IgD-negative memory B cell (primary cell): ENCODE data around the gene SLC8A1. TPM values are rescaled to one million over a fixed set of nuclear protein-coding genes. Genes with fewer than 3 reads are reported as not detected.

Source experiments
- H3K27ac Mint-ChIP-seq, 3 donors: one replicate each; pipeline ENCODE4 v1.8.0; 2020 to 2022; ENCODE audit warnings: mild to moderate bottlenecking in 3 of 3, mixed read lengths in 3 of 3, moderate library complexity in 1 of 3
- H3K27me3 Mint-ChIP-seq: one replicate; pipeline ENCODE4 v1.8.0; 2021; ENCODE audit warnings: mixed read lengths
- H3K36me3 Mint-ChIP-seq: one replicate; pipeline ENCODE4 v1.8.0; 2020; ENCODE audit warnings: mild to moderate bottlenecking, mixed read lengths
- H3K4me1 Mint-ChIP-seq, 3 donors: one replicate each; pipeline ENCODE4 v1.8.0; 2020 to 2022; ENCODE audit warnings: mixed read lengths in 3 of 3, mild to moderate bottlenecking in 1 of 3
- H3K4me3 Mint-ChIP-seq, 4 donors: one replicate each; pipeline ENCODE4 v1.8.0; 2020 to 2022; ENCODE audit warnings: mild to moderate bottlenecking in 4 of 4, mixed read lengths in 4 of 4, moderate library complexity in 3 of 4
- H3K9me3 Mint-ChIP-seq, 3 donors: one replicate each; pipeline ENCODE4 v1.8.0; 2020 to 2021; ENCODE audit warnings: mixed read lengths in 3 of 3, mild to moderate bottlenecking in 1 of 3
- polyA plus RNA-seq: library from polyadenylated mRNA; unstranded; fragments of 300-500 nt; fragmentation: Illumina TruSeq; gene quantifications from one replicate; pipeline ENCODE4 v1.2.3, GENCODE V29; 2021

Gene SLC8A1
- polyA plus RNA-seq, 1 donor from 2014 or later, result not detected

- peaks cover 1 to 5% (median 2%) of the 10 kb centered on the region in 3 donors for H3K4me1 Mint-ChIP-seq
- H3K27me3 Mint-ChIP-seq, result peaks cover 4% of the 10 kb centered on the region
- no peaks in the 10 kb centered on the region for H3K9me3 Mint-ChIP-seq
- H3K27ac Mint-ChIP-seq, result no peak overlapping the region
- no peaks in the 10 kb centered on the region for H3K36me3 Mint-ChIP-seq
- H3K4me3 Mint-ChIP-seq, result no peak overlapping the region
Observed at GRCh38 chr2:40369267-40370006, 82.5 kb downstream of the SLC8A1 start.

GRCh38 chr2:40367652-40368051, 84.2 kb downstream of the SLC8A1 start:
- H3K27ac Mint-ChIP-seq, result no peak overlapping the region

DNA sequence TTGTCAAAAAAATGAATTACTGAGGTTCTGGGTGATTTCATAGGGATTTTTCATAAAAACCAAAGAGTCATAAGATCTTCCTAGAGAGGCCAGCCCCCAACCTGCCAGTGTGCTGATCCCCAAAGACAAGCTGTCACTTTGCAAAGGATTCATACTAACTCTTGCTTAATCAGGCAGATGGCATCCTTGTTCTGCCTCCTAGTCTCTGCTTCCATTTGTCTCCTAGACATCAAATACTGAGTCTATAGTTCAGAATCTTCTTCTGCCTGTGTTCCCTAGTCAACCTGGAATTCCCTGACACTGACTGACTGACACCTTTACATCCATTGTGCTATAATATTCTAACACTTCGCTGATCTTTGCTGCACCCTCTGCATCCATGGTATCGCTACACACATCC, 84.9 kb downstream of the SLC8A1 start:
- Mint-ChIP-seq H3K4me1 (peaks cover 6 to 12% (median 7%) of the 10 kb centered on the region in 3 donors), H3K27me3 (peaks cover 4% of the 10 kb centered on the region), H3K27ac (no peak overlapping the region), H3K4me3 (no peak overlapping the region), H3K36me3 (no peaks in the 10 kb centered on the region), H3K9me3 (no peaks in the 10 kb centered on the region)

More at GRCh38 chr2:40367652-40368051, 84.2 kb downstream of the SLC8A1 start:
- Mint-ChIP-seq H3K27me3 (peaks cover 4% of the 10 kb centered on the region), H3K9me3 (no peaks in the 10 kb centered on the region), H3K4me3 (no peak overlapping the region), H3K36me3 (no peaks in the 10 kb centered on the region), H3K4me1 (peaks cover 6 to 12% (median 7%) of the 10 kb centered on the region in 3 donors)

DNA sequence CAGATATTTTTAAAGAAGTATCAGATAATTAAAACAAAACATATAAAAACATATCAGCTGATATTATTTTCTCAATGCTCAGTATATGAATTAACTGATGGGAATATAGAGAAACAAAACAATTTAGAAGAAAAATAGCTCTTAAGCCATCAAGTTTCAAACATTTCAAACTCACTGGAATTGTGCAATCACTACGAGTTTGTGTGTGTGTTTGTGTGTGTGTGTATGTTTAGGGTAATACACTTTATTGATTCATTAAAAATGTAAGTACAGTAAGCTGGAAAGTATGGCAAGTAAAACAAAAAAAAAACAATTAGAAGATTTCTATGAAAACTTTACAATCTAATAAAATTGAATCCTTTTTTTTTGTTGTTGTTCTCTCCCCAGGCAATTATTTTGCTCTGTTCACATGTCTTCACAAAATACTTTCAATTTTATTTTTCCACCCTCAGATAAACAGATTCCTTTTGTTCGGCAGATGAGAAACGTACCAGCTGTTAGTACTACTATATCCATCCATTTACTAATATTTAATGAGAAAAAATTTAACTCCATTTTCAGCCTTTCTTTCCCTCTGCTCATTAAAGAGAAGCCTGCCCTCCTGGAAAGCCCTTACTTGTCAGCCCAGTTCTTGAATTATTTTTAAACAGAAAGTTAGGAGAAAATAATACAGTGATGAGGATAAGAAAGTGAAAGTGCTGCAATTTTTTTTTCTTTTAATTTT, 87.6 kb downstream of the SLC8A1 start:
- peak overlapping the region in 2 of 4 donors; percentile 43 to 56 for H3K4me3 Mint-ChIP-seq
- H3K4me1 Mint-ChIP-seq, result peaks cover 7 to 12% (median 7%) of the 10 kb centered on the region in 3 donors
- H3K27ac Mint-ChIP-seq, result no peak overlapping the region
- no peaks in the 10 kb centered on the region for H3K36me3 Mint-ChIP-seq
- H3K27me3 Mint-ChIP-seq, result peaks cover 3% of the 10 kb centered on the region
- peaks cover 0 to 1% (median 0%) of the 10 kb centered on the region in 3 donors for H3K9me3 Mint-ChIP-seq

- H3K27ac Mint-ChIP-seq, result no peak overlapping the region
- peaks cover 4% of the 10 kb centered on the region for H3K27me3 Mint-ChIP-seq
- no peaks in the 10 kb centered on the region for H3K36me3 Mint-ChIP-seq
- peak overlapping the region in 1 of 4 donors; percentile 87 for H3K4me3 Mint-ChIP-seq
- peaks cover 0 to 2% (median 0%) of the 10 kb centered on the region in 3 donors for H3K9me3 Mint-ChIP-seq
- H3K4me1 Mint-ChIP-seq, result peaks cover 10 to 12% (median 10%) of the 10 kb centered on the region in 3 donors
Observed at GRCh38 chr2:40363631-40364030, 88.3 kb downstream of the SLC8A1 start.

GRCh38 chr2:40363231-40363630, 88.7 kb downstream of the SLC8A1 start:
- Mint-ChIP-seq H3K4me3 (no peak overlapping the region), H3K9me3 (peaks cover 0 to 2% (median 0%) of the 10 kb centered on the region in 3 donors), H3K4me1 (peaks cover 10 to 12% (median 11%) of the 10 kb centered on the region in 3 donors), H3K36me3 (no peaks in the 10 kb centered on the region), H3K27me3 (peaks cover 4% of the 10 kb centered on the region), H3K27ac (no peak overlapping the region)

GRCh38 chr2:40361478-40361877, 90.4 kb downstream of the SLC8A1 start:
- peaks cover 0 to 2% (median 0%) of the 10 kb centered on the region in 3 donors for H3K9me3 Mint-ChIP-seq

GRCh38 chr2:40360652-40361051, 91.2 kb downstream of the SLC8A1 start:
- no peaks in the 10 kb centered on the region for H3K36me3 Mint-ChIP-seq

More at GRCh38 chr2:40361478-40361877, 90.4 kb downstream of the SLC8A1 start:
- H3K4me1 Mint-ChIP-seq, result peaks cover 10 to 12% (median 11%) of the 10 kb centered on the region in 3 donors
- H3K27me3 Mint-ChIP-seq, result peaks cover 2% of the 10 kb centered on the region
- H3K27ac Mint-ChIP-seq, result no peak overlapping the region
- no peak overlapping the region for H3K4me3 Mint-ChIP-seq
- no peaks in the 10 kb centered on the region for H3K36me3 Mint-ChIP-seq

DNA sequence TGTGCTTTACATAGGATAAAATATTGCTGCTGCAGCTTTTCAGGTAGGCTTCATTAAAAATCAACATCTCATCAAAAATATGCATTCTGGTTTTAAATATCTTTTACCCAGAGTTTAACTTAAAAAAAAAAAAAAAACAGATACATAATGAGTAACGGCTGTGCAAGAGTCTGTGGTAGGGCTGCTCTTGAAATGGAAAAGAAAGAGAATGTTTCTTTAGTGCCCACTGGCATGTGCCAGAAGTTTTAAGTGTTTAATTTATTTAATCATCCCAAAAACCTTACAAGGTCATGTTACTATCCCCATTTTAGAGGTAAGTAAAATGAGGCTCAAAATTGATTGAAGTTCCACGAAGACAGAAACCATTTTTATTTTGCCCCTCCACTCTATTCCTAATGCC, 92.1 kb downstream of the SLC8A1 start:
- H3K36me3 Mint-ChIP-seq, result no peaks in the 10 kb centered on the region
- H3K4me1 Mint-ChIP-seq, result peaks cover 10 to 11% (median 10%) of the 10 kb centered on the region in 3 donors
- H3K4me3 Mint-ChIP-seq, result no peak overlapping the region
- H3K27me3 Mint-ChIP-seq, result peaks cover 2% of the 10 kb centered on the region
- H3K27ac Mint-ChIP-seq, result no peak overlapping the region
- H3K9me3 Mint-ChIP-seq, result peaks cover 0 to 2% (median 0%) of the 10 kb centered on the region in 3 donors

More at GRCh38 chr2:40360652-40361051, 91.2 kb downstream of the SLC8A1 start:
- Mint-ChIP-seq H3K9me3 (peaks cover 0 to 2% (median 0%) of the 10 kb centered on the region in 3 donors), H3K4me1 (peaks cover 10 to 12% (median 11%) of the 10 kb centered on the region in 3 donors), H3K27ac (peak overlapping the region in 1 of 3 donors; percentile 45), H3K4me3 (no peak overlapping the region), H3K27me3 (peaks cover 2% of the 10 kb centered on the region)

GRCh38 chr2:40358783-40359182, 93.1 kb downstream of the SLC8A1 start:
- Mint-ChIP-seq H3K27ac (no peak overlapping the region), H3K27me3 (peaks cover 2% of the 10 kb centered on the region), H3K36me3 (no peaks in the 10 kb centered on the region), H3K4me1 (peaks cover 4 to 9% (median 9%) of the 10 kb centered on the region in 3 donors), H3K4me3 (no peak overlapping the region), H3K9me3 (peaks cover 0 to 2% (median 0%) of the 10 kb centered on the region in 3 donors)

DNA sequence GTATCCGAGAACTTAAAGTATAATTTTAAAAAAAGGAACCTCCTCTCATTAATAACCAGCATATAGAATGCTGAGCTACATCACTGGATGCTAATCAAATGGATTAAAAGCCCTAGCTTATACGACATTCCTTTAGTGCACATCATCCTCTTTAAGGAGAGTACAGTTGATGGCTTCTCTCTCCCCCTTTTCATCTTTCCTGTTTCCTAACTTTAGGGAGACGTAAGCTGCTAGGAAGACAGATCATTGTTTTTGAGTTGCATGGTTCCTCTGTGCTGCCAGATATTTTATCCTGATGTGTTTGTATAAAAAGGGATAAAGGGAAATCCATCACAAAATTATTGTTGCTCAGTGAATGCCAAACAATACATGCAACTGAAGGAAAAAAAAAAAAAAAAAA, 94.2 kb downstream of the SLC8A1 start:
- peaks cover 0 to 2% (median 0%) of the 10 kb centered on the region in 3 donors for H3K9me3 Mint-ChIP-seq
- peaks cover 0 to 5% (median 3%) of the 10 kb centered on the region in 3 donors for H3K4me1 Mint-ChIP-seq
- no peak overlapping the region for H3K27ac Mint-ChIP-seq
- peaks cover 2% of the 10 kb centered on the region for H3K27me3 Mint-ChIP-seq
- H3K4me3 Mint-ChIP-seq, result no peak overlapping the region
- H3K36me3 Mint-ChIP-seq, result no peaks in the 10 kb centered on the region

DNA sequence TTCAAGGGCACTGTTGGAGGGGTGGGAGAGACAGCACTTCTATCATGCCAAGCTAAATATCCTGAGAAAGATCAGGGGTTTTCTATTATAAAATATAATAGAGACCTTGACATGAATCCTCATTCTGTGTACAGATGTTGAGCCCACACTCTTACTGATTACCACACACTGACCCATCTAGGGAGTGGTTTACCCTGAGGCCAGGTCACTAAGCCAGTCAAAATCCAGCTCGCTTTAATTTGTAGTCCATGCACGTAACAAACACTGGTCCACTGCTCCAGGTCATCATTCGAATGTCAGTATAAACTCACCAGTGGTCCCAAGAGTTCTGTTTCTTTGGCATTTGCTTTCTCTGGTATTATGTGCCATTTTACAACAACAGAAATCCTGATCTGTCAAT, 96.4 kb downstream of the SLC8A1 start:
- no peak overlapping the region for H3K27ac Mint-ChIP-seq
- peaks cover 0 to 2% (median 0%) of the 10 kb centered on the region in 3 donors for H3K9me3 Mint-ChIP-seq
- peaks cover 0 to 5% (median 3%) of the 10 kb centered on the region in 3 donors for H3K4me1 Mint-ChIP-seq
- H3K27me3 Mint-ChIP-seq, result peaks cover 2% of the 10 kb centered on the region
- H3K36me3 Mint-ChIP-seq, result no peaks in the 10 kb centered on the region
- peak overlapping the region in 1 of 4 donors; percentile 40 for H3K4me3 Mint-ChIP-seq

- Mint-ChIP-seq H3K4me1 (no peaks in the 10 kb centered on the region), H3K36me3 (no peaks in the 10 kb centered on the region), H3K9me3 (no peaks in the 10 kb centered on the region), H3K27me3 (no peaks in the 10 kb centered on the region), H3K27ac (no peak overlapping the region), H3K4me3 (no peak overlapping the region)
Observed at GRCh38 chr2:40353231-40353630, 98.7 kb downstream of the SLC8A1 start.

DNA sequence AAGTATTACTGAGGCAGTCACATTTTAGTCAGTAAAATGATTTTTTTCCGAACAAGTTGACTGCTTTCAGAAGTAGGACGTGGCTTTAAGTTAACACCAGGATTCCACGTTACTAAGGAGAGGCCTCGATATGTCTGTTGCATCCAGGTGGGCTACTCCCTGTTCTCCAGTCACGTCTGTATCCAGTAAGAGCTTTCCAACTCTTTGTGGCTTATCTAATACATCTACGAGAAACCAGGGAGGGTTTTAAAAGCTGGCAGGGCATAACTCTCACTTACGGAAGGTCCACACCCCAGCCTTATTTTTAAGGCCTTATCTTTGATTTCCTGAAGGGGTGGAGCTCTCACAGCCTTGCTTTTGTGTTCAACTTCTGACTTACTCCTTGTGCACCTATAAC, 99.2 kb downstream of the SLC8A1 start:
- Mint-ChIP-seq H3K27ac (no peak overlapping the region), H3K4me1 (no peaks in the 10 kb centered on the region), H3K4me3 (no peak overlapping the region), H3K9me3 (no peaks in the 10 kb centered on the region), H3K36me3 (no peaks in the 10 kb centered on the region), H3K27me3 (no peaks in the 10 kb centered on the region)

- H3K27ac Mint-ChIP-seq, result no peak overlapping the region
- no peak overlapping the region for H3K4me3 Mint-ChIP-seq
- no peaks in the 10 kb centered on the region for H3K36me3 Mint-ChIP-seq
- no peaks in the 10 kb centered on the region for H3K9me3 Mint-ChIP-seq
- no peaks in the 10 kb centered on the region for H3K27me3 Mint-ChIP-seq
- peaks cover 0 to 1% (median 0%) of the 10 kb centered on the region in 3 donors for H3K4me1 Mint-ChIP-seq
Observed at GRCh38 chr2:40352041-40352702, 99.7 kb downstream of the SLC8A1 start.
